ENCODE measurements around the gene FKBP4. TPM values are rescaled to one million over a fixed set of nuclear protein-coding genes. Genes with fewer than 3 reads are reported as not detected.

The FKBP4 gene
- total RNA-seq = 84.7 to 98.4 TPM (median 93.3 TPM) in 3 replicates

- peak within 1 kb of the TSS; percentile 88 for H3K4me3 Mint-ChIP-seq
- no peaks in the 10 kb centered on the region for H3K27me3 Mint-ChIP-seq (ENCODE audit: low read depth)
- TF ChIP-seq CTCF (IDR thresholded peaks at IDR 0.05; ENCODE audit: unreplicated experiment) = no peak
- peaks cover 16% of the 10 kb centered on the region for H3K36me3 Mint-ChIP-seq
- H3K9me3 Mint-ChIP-seq = no peaks in the 10 kb centered on the region
- peak; percentile 75 to 81 for DNase-seq (ENCODE audit: low spot score in 2 of 2, unreplicated experiment in 2 of 2)
- H3K27ac Mint-ChIP-seq = peak within 1 kb of the TSS; percentile 67
- peaks cover 23% of the 10 kb centered on the region for H3K4me1 Mint-ChIP-seq
These were observed at the start of gene FKBP4 for GRCh38 chr12:2794736-2795289. Gene FKBP4, plus strand, starts transcription at chr12:2794970. Its CDS starts 170 bp downstream, at chr12:2795140.

- no peak for TF ChIP-seq CTCF (IDR thresholded peaks at IDR 0.05; ENCODE audit: unreplicated experiment)
- Mint-ChIP-seq H3K36me3 (no peaks in the 10 kb centered on the region), H3K9me3 (peaks cover 6% of the 10 kb centered on the region), H3K4me3 (no peak overlapping the region), H3K27me3 (ENCODE audit: low read depth) (peaks cover 69% of the 10 kb centered on the region), H3K4me1 (no peaks in the 10 kb centered on the region), H3K27ac (no peak overlapping the region)
- no peak for DNase-seq (ENCODE audit: low spot score in 2 of 2, unreplicated experiment in 2 of 2)
These were observed 49.1 kb upstream of the FKBP4 start for GRCh38 chr12:2745655-2746054.

- no peak overlapping the region for H3K27ac Mint-ChIP-seq
- peaks cover 6% of the 10 kb centered on the region for H3K9me3 Mint-ChIP-seq
- no peaks in the 10 kb centered on the region for H3K36me3 Mint-ChIP-seq
- no peak overlapping the region for H3K4me3 Mint-ChIP-seq
- no peak for DNase-seq (ENCODE audit: low spot score in 2 of 2, unreplicated experiment in 2 of 2)
- peaks cover 82% of the 10 kb centered on the region for H3K27me3 Mint-ChIP-seq (ENCODE audit: low read depth)
- TF ChIP-seq CTCF (IDR thresholded peaks at IDR 0.05; ENCODE audit: unreplicated experiment) = no peak
- H3K4me1 Mint-ChIP-seq = no peaks in the 10 kb centered on the region
These were observed 45.2 kb upstream of the FKBP4 start for GRCh38 chr12:2749580-2749979.

GRCh38 chr12:2750185-2750584, 44.6 kb upstream of the FKBP4 start:
- H3K9me3 Mint-ChIP-seq = peaks cover 6% of the 10 kb centered on the region
- DNase-seq (ENCODE audit: low spot score in 2 of 2, unreplicated experiment in 2 of 2) = no peak
- no peak overlapping the region for H3K4me3 Mint-ChIP-seq
- H3K27me3 Mint-ChIP-seq (ENCODE audit: low read depth) = peaks cover 82% of the 10 kb centered on the region
- no peaks in the 10 kb centered on the region for H3K36me3 Mint-ChIP-seq
- H3K4me1 Mint-ChIP-seq = no peaks in the 10 kb centered on the region
- H3K27ac Mint-ChIP-seq = no peak overlapping the region
- no peak for TF ChIP-seq CTCF (IDR thresholded peaks at IDR 0.05; ENCODE audit: unreplicated experiment)

- no peak for DNase-seq (ENCODE audit: low spot score in 2 of 2, unreplicated experiment in 2 of 2)
- no peak overlapping the region for H3K4me3 Mint-ChIP-seq
- H3K27me3 Mint-ChIP-seq (ENCODE audit: low read depth) = peaks cover 79% of the 10 kb centered on the region
- peaks cover 6% of the 10 kb centered on the region for H3K9me3 Mint-ChIP-seq
- H3K27ac Mint-ChIP-seq = no peak overlapping the region
- no peaks in the 10 kb centered on the region for H3K36me3 Mint-ChIP-seq
- H3K4me1 Mint-ChIP-seq = no peaks in the 10 kb centered on the region
- TF ChIP-seq CTCF (IDR thresholded peaks at IDR 0.05; ENCODE audit: unreplicated experiment) = no peak
These were observed 43.5 kb upstream of the FKBP4 start for GRCh38 chr12:2751230-2751629.

- peaks cover 81% of the 10 kb centered on the region for H3K27me3 Mint-ChIP-seq (ENCODE audit: low read depth)
- no peaks in the 10 kb centered on the region for H3K4me1 Mint-ChIP-seq
- no peak for TF ChIP-seq CTCF (IDR thresholded peaks at IDR 0.05; ENCODE audit: unreplicated experiment)
- H3K27ac Mint-ChIP-seq = no peak overlapping the region
- H3K4me3 Mint-ChIP-seq = no peak overlapping the region
- peaks cover 6% of the 10 kb centered on the region for H3K9me3 Mint-ChIP-seq
- no peaks in the 10 kb centered on the region for H3K36me3 Mint-ChIP-seq
- no peak for DNase-seq (ENCODE audit: low spot score in 2 of 2, unreplicated experiment in 2 of 2)
These were observed 43.1 kb upstream of the FKBP4 start for GRCh38 chr12:2751686-2752085.

Measured in mesothelial cell of epicardium (in vitro differentiated cells).